Osteoblast (primary cell): ENCODE results near the gene DIAPH3. TPM values are rescaled to one million over a fixed set of nuclear protein-coding genes. Genes with fewer than 3 reads are reported as not detected.
A peak's percentile ranks its signal among the peaks of the same experiment; 100 is the strongest.

ENCODE experiments used
- DNase-seq: peaks from one replicate; pipeline ENCODE4 v3.0.0; 2011; ENCODE audit warnings: low spot score, mixed read lengths; ENCODE audit not compliant: insufficient read length; ENCODE audit errors: missing footprints
- H2AFZ ChIP-seq: 2 replicates; pipeline ENCODE4 v1.6.0; 2011; ENCODE audit warnings: mild to moderate bottlenecking, low read length
- H3K27ac ChIP-seq: 2 replicates; pipeline ENCODE4 v1.5.1; 2011; ENCODE audit warnings: mild to moderate bottlenecking, low read depth, low read length, moderate library complexity
- H3K27me3 ChIP-seq: 2 replicates; pipeline ENCODE4 v1.6.0; 2012; ENCODE audit warnings: mild to moderate bottlenecking, control low read depth, inconsistent platforms, low read length, moderate library complexity; ENCODE audit not compliant: insufficient read depth
- H3K36me3 ChIP-seq: 2 replicates; pipeline ENCODE4 v1.5.1; 2011; ENCODE audit warnings: mild to moderate bottlenecking, low read length, control low read depth, moderate library complexity; ENCODE audit not compliant: insufficient read depth
- H3K4me1 ChIP-seq: 2 replicates; pipeline ENCODE4 v1.5.1; 2011; ENCODE audit warnings: mild to moderate bottlenecking, low read length, control low read depth, moderate library complexity; ENCODE audit not compliant: insufficient read depth
- H3K4me2 ChIP-seq: 2 replicates; pipeline ENCODE4 v1.6.0; 2011; ENCODE audit warnings: mild to moderate bottlenecking, low read length; ENCODE audit not compliant: insufficient read depth
- H3K4me3 ChIP-seq: fragments of 200-600 bp; sonication (generic); 3 replicates; pipeline ENCODE4 v1.5.1; 2012; ENCODE audit warnings: mild to moderate bottlenecking, low read length, inconsistent platforms; ENCODE audit not compliant: insufficient read depth
- H3K79me2 ChIP-seq: 2 replicates; pipeline ENCODE4 v1.6.0; 2012; ENCODE audit warnings: mild to moderate bottlenecking, low read length, control low read depth, inconsistent platforms; ENCODE audit not compliant: insufficient read depth
- H3K9me3 ChIP-seq: 2 replicates; pipeline ENCODE4 v1.5.1; 2011; ENCODE audit warnings: low read depth, low read length, control low read depth
- H4K20me1 ChIP-seq: 2 replicates; pipeline ENCODE4 v1.6.0; 2012; ENCODE audit warnings: mild to moderate bottlenecking, low read length, control low read depth; ENCODE audit not compliant: insufficient read depth
- total RNA-seq: library from RNA; depleted of rRNA; stranded (reverse); fragments of >200 nt; gene quantifications from 2 replicates; pipeline ENCODE4 v1.2.3, GENCODE V29; 2012
- TF ChIP-seq, protein P1 (sequence below): IDR thresholded peaks from 2 replicates; pipeline ENCODE4 v1.5.1; 2011; ENCODE audit warnings: mild to moderate bottlenecking, low read depth, low read length, moderate library complexity; ENCODE audit errors: extremely low read depth

The DIAPH3 gene
- total RNA-seq, 1 donor, result 8.3 TPM

DNA sequence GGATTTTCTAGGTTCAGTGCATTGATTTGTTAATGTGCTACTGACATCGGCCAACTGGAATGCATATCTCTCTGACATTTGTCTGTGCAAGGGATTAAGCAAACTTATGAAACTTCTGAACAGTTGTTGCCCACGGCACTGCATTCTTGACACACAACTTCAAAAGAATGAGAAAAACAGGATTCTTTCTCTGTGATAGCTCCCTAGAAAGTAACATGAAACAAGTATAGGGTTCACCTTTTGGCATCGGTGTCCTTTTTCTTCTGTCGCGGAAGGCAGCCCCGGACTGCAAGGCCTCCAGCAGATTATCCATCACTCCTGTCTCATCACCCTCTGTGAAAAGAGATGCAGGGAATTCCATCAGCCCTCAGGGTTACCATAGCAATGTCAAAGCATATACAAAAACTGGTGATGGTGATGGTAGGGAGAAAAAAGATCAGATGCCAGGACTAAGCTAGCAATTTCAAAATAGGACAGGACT, 389.2 kb downstream of the DIAPH3 start:
- Histone ChIP-seq H3K27ac (peak overlapping the region; percentile 92), H4K20me1 (no peaks in the 10 kb centered on the region), H3K4me1 (peaks cover 43% of the 10 kb centered on the region), H3K4me3 (peak overlapping the region; percentile 1), H3K27me3 (no peaks in the 10 kb centered on the region), H3K9me3 (no peaks in the 10 kb centered on the region), H3K79me2 (no peaks in the 10 kb centered on the region), H3K36me3 (no peaks in the 10 kb centered on the region), H2AFZ (peak overlapping the region; percentile 49), H3K4me2 (peak overlapping the region; percentile 57)
- peak; percentile 56 for DNase-seq
- TF ChIP-seq, protein P1, sequence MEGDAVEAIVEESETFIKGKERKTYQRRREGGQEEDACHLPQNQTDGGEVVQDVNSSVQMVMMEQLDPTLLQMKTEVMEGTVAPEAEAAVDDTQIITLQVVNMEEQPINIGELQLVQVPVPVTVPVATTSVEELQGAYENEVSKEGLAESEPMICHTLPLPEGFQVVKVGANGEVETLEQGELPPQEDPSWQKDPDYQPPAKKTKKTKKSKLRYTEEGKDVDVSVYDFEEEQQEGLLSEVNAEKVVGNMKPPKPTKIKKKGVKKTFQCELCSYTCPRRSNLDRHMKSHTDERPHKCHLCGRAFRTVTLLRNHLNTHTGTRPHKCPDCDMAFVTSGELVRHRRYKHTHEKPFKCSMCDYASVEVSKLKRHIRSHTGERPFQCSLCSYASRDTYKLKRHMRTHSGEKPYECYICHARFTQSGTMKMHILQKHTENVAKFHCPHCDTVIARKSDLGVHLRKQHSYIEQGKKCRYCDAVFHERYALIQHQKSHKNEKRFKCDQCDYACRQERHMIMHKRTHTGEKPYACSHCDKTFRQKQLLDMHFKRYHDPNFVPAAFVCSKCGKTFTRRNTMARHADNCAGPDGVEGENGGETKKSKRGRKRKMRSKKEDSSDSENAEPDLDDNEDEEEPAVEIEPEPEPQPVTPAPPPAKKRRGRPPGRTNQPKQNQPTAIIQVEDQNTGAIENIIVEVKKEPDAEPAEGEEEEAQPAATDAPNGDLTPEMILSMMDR, result no peak

DNA sequence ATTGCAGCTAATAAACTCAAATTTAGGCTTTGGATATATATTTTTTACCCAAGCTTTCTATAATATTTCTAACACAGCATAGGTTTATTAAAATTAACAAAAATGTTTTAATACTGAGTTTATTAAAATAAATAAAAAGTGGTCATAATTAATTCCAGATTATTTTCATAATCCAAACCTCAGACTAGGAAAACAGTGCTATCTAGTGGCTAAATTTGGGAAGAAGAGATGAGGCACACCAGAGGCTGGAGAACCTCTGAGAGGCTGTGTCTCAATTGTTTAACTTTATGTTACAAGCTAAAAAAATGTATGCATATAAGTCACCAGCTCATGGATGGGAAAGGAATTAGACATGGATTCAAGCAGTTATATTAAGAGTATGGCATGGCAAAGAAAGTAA, 392.5 kb downstream of the DIAPH3 start:
- TF ChIP-seq, protein P1, result peak; percentile 78
- Histone ChIP-seq H3K36me3 (no peaks in the 10 kb centered on the region), H4K20me1 (no peaks in the 10 kb centered on the region), H3K4me1 (peaks cover 25% of the 10 kb centered on the region), H3K4me3 (no peak overlapping the region), H3K27ac (no peak overlapping the region), H3K9me3 (no peaks in the 10 kb centered on the region), H2AFZ (no peak overlapping the region), H3K27me3 (no peaks in the 10 kb centered on the region), H3K79me2 (no peaks in the 10 kb centered on the region), H3K4me2 (no peak overlapping the region)
- no peak for DNase-seq

- Histone ChIP-seq H2AFZ (peak overlapping the region; percentile 13), H3K4me1 (peaks cover 20% of the 10 kb centered on the region), H3K36me3 (no peaks in the 10 kb centered on the region), H3K4me3 (no peak overlapping the region), H3K27ac (no peak overlapping the region), H3K9me3 (no peaks in the 10 kb centered on the region), H4K20me1 (no peaks in the 10 kb centered on the region), H3K27me3 (no peaks in the 10 kb centered on the region), H3K79me2 (no peaks in the 10 kb centered on the region), H3K4me2 (no peak overlapping the region)
- TF ChIP-seq, protein P1, result no peak
- DNase-seq, result no peak
These were observed 393.3 kb downstream of the DIAPH3 start for GRCh38 chr13:59770451-59770850.

- H3K27me3 ChIP-seq, result no peaks in the 10 kb centered on the region
- no peak for DNase-seq
- no peak overlapping the region for H3K27ac ChIP-seq
- H3K4me2 ChIP-seq, result no peak overlapping the region
- H4K20me1 ChIP-seq, result no peaks in the 10 kb centered on the region
- H3K9me3 ChIP-seq, result no peaks in the 10 kb centered on the region
- no peak overlapping the region for H2AFZ ChIP-seq
- H3K79me2 ChIP-seq, result no peaks in the 10 kb centered on the region
- no peaks in the 10 kb centered on the region for H3K4me1 ChIP-seq
- TF ChIP-seq, protein P1, result no peak
- no peak overlapping the region for H3K4me3 ChIP-seq
- H3K36me3 ChIP-seq, result peaks cover 8% of the 10 kb centered on the region
These were observed 397.5 kb downstream of the DIAPH3 start for GRCh38 chr13:59766236-59766635.
